Jurkat, Clone E6-1 (cell line): ENCODE measurements around the gene ZNF592.

ENCODE experiments used
- DNase-seq: peaks from one replicate; pipeline ENCODE4 v3.0.0-alpha.2; 2011; ENCODE audit warnings: low read depth, low spot score
- H3K4me3 ChIP-seq: 2 replicates; pipeline ENCODE4 v1.5.1; 2011; ENCODE audit warnings: mild to moderate bottlenecking, low read length, control low read depth, moderate library complexity

Gene ZNF592

GRCh38 chr15:84797801-84798200, 49.4 kb downstream of the ZNF592 start:
- no peak overlapping the region for H3K4me3 ChIP-seq
- no peak for DNase-seq

- H3K4me3 ChIP-seq = no peak overlapping the region
- DNase-seq = no peak
Observed at GRCh38 chr15:84798436-84798946, 50.1 kb downstream of the ZNF592 start.

DNA sequence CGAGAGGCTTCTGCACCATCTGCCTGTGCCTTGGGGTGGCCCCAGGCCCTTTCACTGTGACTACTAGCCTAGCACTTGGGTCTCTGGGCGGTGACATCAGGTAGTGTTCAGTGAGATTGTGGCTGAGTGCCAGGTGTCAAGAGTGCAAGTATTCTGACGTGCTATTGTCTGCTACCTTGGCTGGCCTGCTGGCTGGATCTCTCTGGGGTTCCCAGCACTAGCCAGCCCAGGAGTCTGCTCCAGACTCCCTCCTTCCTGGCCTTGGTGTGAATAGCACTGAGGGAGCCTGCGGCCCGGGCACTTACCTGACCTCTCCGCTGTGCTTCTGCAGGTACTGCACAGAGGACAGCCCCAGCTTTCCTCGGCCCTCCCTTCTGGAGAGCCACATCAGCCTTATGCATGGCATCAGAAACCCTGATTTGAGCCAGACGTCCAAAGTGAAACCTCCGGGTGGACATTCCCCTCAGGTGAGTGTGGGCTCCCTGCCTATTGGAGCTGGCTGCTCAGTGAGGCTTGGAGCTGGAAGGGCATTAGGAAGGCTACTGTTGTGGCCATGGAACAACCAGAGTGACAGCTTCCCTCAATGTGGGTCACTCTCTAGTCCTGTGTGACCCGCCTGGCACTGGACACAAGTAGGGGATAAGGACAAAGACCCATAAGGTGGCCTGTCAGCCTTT, 51.3 kb downstream of the ZNF592 start:
- DNase-seq = no peak
- no peak overlapping the region for H3K4me3 ChIP-seq

DNA sequence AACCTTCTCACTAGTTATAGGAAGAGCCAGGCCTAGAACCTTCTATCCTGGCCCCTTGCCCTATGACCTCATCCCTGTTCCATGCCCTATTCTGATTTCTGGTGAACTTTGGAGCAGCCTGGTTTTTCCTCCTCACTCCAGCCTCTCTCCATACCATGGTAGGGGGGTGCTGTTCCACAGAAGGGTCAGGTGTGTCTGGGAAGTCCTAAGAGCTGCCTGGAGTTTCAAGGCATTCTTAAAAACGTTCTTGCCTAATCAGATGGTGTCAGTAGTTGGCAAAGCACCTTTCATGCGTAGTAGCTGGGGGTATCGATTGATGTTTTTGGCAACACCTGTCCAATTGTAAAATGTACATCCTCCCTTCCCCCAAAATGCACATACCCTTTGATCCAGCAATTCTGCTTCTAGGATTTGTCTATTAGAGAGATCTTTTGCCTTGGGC, 52.0 kb downstream of the ZNF592 start:
- DNase-seq = no peak
- H3K4me3 ChIP-seq = no peak overlapping the region

GRCh38 chr15:84804005-84804900, 55.9 kb downstream of the ZNF592 start:
- H3K4me3 ChIP-seq = no peak overlapping the region
- DNase-seq = no peak

- H3K4me3 ChIP-seq = no peak overlapping the region
- DNase-seq = no peak
Observed at GRCh38 chr15:84805221-84805620, 56.8 kb downstream of the ZNF592 start.

GRCh38 chr15:84807228-84807627, 58.8 kb downstream of the ZNF592 start:
- no peak overlapping the region for H3K4me3 ChIP-seq
- DNase-seq = no peak

GRCh38 chr15:84810073-84810840, 61.9 kb downstream of the ZNF592 start:
- no peak overlapping the region for H3K4me3 ChIP-seq
- no peak for DNase-seq

- H3K4me3 ChIP-seq = no peak overlapping the region
- DNase-seq = no peak
Observed at GRCh38 chr15:84811151-84811550, 62.8 kb downstream of the ZNF592 start.

DNA sequence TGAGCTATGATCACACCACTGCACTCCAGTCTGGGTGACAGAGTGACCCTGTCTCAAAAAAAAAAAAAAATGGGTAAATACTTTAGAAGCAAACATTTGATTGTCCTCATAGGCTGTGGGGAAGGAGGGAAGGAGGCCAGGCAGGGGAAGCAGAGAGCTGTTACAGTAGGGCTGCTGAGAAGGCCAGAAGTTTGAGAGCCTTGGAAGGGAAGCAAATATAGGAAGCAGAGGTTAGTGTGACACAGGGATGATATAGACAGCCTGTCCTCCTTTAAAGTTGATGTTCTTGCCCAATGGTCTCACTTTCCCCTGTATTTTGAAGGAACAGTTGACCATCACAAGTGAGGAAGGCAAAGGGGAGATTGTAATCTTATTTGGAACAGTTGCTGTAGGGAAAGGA, 63.4 kb downstream of the ZNF592 start:
- H3K4me3 ChIP-seq = no peak overlapping the region
- no peak for DNase-seq

GRCh38 chr15:84812842-84813241, 64.5 kb downstream of the ZNF592 start:
- H3K4me3 ChIP-seq = no peak overlapping the region
- DNase-seq = no peak

- DNase-seq = no peak
- no peak overlapping the region for H3K4me3 ChIP-seq
Observed at GRCh38 chr15:84813435-84813834, 65.0 kb downstream of the ZNF592 start.

- H3K4me3 ChIP-seq = no peak overlapping the region
- no peak for DNase-seq
Observed at GRCh38 chr15:84813931-84814330, 65.5 kb downstream of the ZNF592 start.

GRCh38 chr15:84814916-84815315, 66.5 kb downstream of the ZNF592 start:
- H3K4me3 ChIP-seq = no peak overlapping the region
- DNase-seq = no peak

GRCh38 chr15:84816694-84817465, 68.5 kb downstream of the ZNF592 start, which contains the start of gene ALPK3:
ALPK3 (plus strand) TSS chr15:84817356; CDS start chr15:84817453, 97 bp downstream.
- no peak for DNase-seq
- no peak within 1 kb of the TSS for H3K4me3 ChIP-seq

DNA sequence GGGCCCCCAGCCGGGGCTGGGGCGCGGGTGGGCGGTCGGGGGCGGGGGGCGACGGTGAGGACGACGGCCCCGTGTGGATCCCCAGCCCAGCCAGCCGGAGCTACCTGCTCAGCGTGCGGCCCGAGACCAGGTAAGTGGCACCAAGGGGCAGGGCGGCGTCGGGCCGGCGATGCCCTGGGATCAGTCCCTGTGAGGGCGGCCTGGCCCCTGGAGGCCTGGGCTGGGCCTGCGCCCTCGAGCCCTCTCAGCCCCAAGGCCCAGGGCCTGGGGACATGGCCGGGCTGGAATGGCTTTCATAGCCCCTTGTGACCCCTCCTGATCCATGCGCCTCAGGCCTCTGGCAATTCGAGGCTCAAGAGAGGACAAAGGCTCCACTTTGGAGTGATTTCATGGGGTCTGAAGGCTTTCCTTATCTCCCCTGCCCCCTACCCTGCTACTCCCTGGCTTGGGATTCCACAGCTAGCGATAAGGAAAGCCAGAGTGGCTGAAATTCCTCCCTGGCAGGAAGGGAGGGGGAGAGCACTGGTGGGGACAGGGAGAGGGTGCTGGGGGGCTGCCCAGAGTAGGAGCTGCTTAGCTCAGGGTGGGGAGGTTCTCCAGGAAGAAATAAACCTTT, 69.2 kb downstream of the ZNF592 start:
- no peak overlapping the region for H3K4me3 ChIP-seq
- DNase-seq = no peak

- DNase-seq = peak; percentile 73
- H3K4me3 ChIP-seq = no peak overlapping the region
Observed at GRCh38 chr15:84818261-84819131, 70.1 kb downstream of the ZNF592 start.
